Measurements from ENCODE around the gene BCL2L14. TPM values are rescaled to one million over a fixed set of nuclear protein-coding genes. Genes with fewer than 3 reads are reported as not detected.

Gene BCL2L14
- total and polyA plus RNA-seq, 2 experiments from 2014 or later: not detected

DNA sequence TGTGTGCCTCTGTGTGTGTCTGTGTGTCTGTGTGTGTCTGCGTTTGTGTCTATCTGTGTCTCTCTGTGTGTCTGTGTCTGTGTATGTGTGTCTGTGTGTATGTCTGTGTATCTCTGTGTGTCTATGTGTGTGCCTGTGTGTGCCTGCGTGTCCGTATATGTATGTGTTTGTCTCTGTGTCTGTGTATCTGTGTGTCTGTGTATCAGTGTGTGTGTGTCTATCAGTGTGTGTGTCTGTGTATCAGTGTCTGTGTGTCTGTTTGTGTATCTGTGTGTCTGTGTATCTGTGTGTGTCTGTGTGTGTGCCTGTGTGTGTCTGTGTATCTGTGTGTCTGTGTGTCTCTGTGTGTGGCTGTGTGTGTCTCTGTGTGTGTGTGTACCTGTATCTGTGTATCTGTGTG, 23.1 kb upstream of the BCL2L14 start:
- Histone ChIP-seq H3K36me3 (no peaks in the 10 kb centered on the region), H3K9me3 (ENCODE audit: low read depth) (no peaks in the 10 kb centered on the region), H3K4me3 (no peak overlapping the region), H3K4me1 (ENCODE audit: low read depth) (no peaks in the 10 kb centered on the region), H3K27me3 (no peaks in the 10 kb centered on the region), H3K27ac (no peak overlapping the region)
- TF ChIP-seq, protein P1, sequence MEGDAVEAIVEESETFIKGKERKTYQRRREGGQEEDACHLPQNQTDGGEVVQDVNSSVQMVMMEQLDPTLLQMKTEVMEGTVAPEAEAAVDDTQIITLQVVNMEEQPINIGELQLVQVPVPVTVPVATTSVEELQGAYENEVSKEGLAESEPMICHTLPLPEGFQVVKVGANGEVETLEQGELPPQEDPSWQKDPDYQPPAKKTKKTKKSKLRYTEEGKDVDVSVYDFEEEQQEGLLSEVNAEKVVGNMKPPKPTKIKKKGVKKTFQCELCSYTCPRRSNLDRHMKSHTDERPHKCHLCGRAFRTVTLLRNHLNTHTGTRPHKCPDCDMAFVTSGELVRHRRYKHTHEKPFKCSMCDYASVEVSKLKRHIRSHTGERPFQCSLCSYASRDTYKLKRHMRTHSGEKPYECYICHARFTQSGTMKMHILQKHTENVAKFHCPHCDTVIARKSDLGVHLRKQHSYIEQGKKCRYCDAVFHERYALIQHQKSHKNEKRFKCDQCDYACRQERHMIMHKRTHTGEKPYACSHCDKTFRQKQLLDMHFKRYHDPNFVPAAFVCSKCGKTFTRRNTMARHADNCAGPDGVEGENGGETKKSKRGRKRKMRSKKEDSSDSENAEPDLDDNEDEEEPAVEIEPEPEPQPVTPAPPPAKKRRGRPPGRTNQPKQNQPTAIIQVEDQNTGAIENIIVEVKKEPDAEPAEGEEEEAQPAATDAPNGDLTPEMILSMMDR (IDR thresholded peaks at IDR 0.05; ENCODE audit: low read depth, low read length): no peak
- no peak for DNase-seq (ENCODE audit: low read depth in 1 of 2, low spot score in 1 of 2)

DNA sequence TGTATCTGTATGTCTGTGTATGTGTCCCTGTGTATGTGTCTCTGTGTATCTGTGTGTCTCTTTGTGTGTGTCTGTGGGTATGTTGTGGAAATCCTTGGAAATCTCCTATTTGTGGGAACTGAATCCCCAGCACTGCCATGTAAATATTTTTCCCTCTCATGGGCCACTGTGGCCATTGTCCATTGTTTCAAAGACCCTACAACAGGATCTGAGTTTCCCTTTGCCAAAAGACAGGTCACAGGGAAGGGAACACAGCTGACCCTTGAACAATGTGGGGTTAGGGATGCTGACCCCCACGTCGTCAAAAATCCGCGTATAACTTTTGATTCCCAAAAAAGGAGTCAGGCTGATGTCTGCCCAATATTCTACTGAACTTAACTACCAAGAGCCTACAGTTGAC, 22.5 kb upstream of the BCL2L14 start:
- Histone ChIP-seq H3K27me3 (no peaks in the 10 kb centered on the region), H3K36me3 (no peaks in the 10 kb centered on the region), H3K4me3 (no peak overlapping the region), H3K27ac (no peak overlapping the region), H3K9me3 (ENCODE audit: low read depth) (no peaks in the 10 kb centered on the region), H3K4me1 (ENCODE audit: low read depth) (no peaks in the 10 kb centered on the region)
- DNase-seq (ENCODE audit: low read depth in 1 of 2, low spot score in 1 of 2): no peak
- TF ChIP-seq, protein P1 (IDR thresholded peaks at IDR 0.05; ENCODE audit: low read depth, low read length): no peak

DNA sequence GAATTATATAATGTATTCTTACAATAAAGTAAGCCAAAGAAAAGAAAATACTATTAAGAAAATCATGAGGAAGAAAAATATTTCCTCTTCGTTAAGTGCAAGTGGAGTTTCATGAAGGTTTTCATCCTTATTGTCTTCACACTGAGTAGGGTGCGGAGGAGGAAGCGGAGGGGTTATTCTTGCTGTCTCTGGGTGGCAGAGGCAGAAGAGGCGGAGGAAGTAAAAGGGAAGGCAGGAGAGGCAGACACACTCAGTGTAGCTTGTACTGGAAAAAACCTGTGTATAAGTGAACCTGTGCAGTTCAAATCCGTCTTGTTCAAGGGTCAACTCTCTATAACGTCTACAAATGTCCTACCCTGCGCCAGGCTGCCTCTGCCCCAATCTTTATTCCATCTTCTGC, 22.0 kb upstream of the BCL2L14 start:
- Histone ChIP-seq H3K36me3 (no peaks in the 10 kb centered on the region), H3K9me3 (ENCODE audit: low read depth) (no peaks in the 10 kb centered on the region), H3K27me3 (no peaks in the 10 kb centered on the region), H3K27ac (no peak overlapping the region), H3K4me3 (no peak overlapping the region), H3K4me1 (ENCODE audit: low read depth) (no peaks in the 10 kb centered on the region)
- TF ChIP-seq, protein P1 (IDR thresholded peaks at IDR 0.05; ENCODE audit: low read depth, low read length): no peak
- no peak for DNase-seq (ENCODE audit: low read depth in 1 of 2, low spot score in 1 of 2)

DNA sequence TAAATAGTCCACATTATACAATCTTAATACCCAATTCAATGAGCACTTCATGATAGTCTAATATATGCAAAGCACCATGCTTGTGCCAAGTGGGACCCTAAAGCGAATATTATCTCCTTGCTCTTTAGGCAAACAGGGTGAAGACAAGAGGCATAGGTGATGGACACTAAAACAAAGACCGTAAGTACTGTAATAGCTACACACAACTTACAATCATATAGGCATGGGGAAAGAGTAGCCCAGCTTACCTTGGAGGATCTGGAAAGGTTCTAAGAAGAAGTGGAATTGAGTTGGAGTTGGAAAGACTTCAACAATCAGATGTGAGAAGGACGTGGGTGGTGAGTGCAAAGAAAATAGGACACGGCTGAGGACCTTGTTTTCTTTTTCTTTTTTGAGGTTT, 19.1 kb upstream of the BCL2L14 start:
- Histone ChIP-seq H3K4me3 (no peak overlapping the region), H3K36me3 (no peaks in the 10 kb centered on the region), H3K4me1 (ENCODE audit: low read depth) (no peaks in the 10 kb centered on the region), H3K9me3 (ENCODE audit: low read depth) (no peaks in the 10 kb centered on the region), H3K27me3 (no peaks in the 10 kb centered on the region), H3K27ac (no peak overlapping the region)
- DNase-seq (ENCODE audit: low read depth in 1 of 2, low spot score in 1 of 2): no peak
- TF ChIP-seq, protein P1 (IDR thresholded peaks at IDR 0.05; ENCODE audit: low read depth, low read length): no peak

DNA sequence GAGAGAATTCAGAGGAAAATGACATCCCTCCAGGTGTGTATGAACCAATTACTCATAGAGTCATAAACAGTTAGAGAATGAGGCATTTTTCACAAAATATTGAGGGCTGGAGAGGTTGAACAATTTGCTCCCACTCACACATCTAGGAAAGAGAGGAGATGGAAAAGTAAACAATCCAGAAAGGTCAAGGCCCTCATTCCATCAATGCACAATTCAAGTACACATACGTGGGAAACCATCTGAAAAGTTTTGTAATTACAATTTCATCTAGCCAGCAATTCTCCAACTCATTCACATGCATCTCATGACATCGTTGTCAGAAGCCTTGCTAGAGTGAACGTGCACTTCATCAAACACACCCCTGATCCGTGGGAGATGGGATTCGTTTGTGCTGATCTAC, 15.7 kb upstream of the BCL2L14 start:
- TF ChIP-seq, protein P1 (IDR thresholded peaks at IDR 0.05; ENCODE audit: low read depth, low read length): no peak
- H3K27me3 ChIP-seq: no peaks in the 10 kb centered on the region
- DNase-seq (ENCODE audit: low read depth in 1 of 2, low spot score in 1 of 2): no peak
- no peaks in the 10 kb centered on the region for H3K9me3 ChIP-seq (ENCODE audit: low read depth)
- no peaks in the 10 kb centered on the region for H3K4me1 ChIP-seq (ENCODE audit: low read depth)
- H3K27ac ChIP-seq: no peak overlapping the region
- H3K36me3 ChIP-seq: no peaks in the 10 kb centered on the region
- H3K4me3 ChIP-seq: no peak overlapping the region

DNA sequence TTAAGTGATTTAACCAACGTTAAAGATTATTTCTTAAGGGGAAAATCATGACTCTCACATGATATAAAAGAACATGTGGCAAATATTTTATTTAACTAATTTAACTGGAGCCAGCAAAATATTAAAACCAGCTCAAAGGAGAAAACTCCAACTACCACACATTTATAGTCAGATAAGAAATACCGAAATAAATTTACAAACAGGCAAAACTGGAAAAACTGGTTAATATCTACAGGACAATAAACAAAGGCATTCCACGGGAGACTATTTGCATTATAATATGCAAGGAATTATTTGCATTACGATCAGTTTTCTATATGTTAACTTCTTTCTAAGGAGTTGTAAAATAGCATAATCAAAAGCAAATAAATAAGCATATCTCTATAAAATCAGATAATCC, 13.8 kb upstream of the BCL2L14 start:
- no peak for DNase-seq (ENCODE audit: low read depth in 1 of 2, low spot score in 1 of 2)
- Histone ChIP-seq H3K27me3 (no peaks in the 10 kb centered on the region), H3K27ac (no peak overlapping the region), H3K9me3 (ENCODE audit: low read depth) (no peaks in the 10 kb centered on the region), H3K4me3 (no peak overlapping the region), H3K36me3 (no peaks in the 10 kb centered on the region), H3K4me1 (ENCODE audit: low read depth) (no peaks in the 10 kb centered on the region)
- TF ChIP-seq, protein P1 (IDR thresholded peaks at IDR 0.05; ENCODE audit: low read depth, low read length): no peak
